GM12891 (cell line): ENCODE data around the gene RBMS3.
"Not testable (repeated sequence)": the region's sequence is repeated elsewhere in the genome, so short reads cannot be mapped to it uniquely, and the experiment has no call there.

Experiments used
- DNase-seq: peaks from one replicate; pipeline ENCODE4 v3.0.0; 2011; ENCODE audit warnings: low spot score; ENCODE audit not compliant: insufficient read length
- FAIRE-seq: peaks from 2 replicates; lab custom pipeline; 2011; peaks lifted over from hg19 to GRCh38; lab: Jason Lieb, UNC
- PAX5 ChIP-seq: IDR thresholded peaks from 2 replicates; pipeline ENCODE4 v1.6.1; 2011; ENCODE audit warnings: low read length, moderate library complexity, mild to moderate bottlenecking; ENCODE audit not compliant: insufficient read depth, severe bottlenecking
- POLR2A ChIP-seq: IDR thresholded peaks from 2 replicates; pipeline ENCODE4 v1.6.1; 2011; ENCODE audit warnings: low read depth, low read length, control low read depth
- POLR2AphosphoS5 ChIP-seq: IDR thresholded peaks from 2 replicates; pipeline ENCODE4 v1.6.1; 2011; ENCODE audit warnings: low read depth, low read length, control low read depth
- POU2F2 ChIP-seq: IDR thresholded peaks from 2 replicates; pipeline ENCODE4 v1.6.1; 2011; ENCODE audit warnings: low read depth, mild to moderate bottlenecking, control low read depth, low read length, moderate library complexity
- SPI1 ChIP-seq: IDR thresholded peaks from 2 replicates; pipeline ENCODE4 v1.6.1; 2011; ENCODE audit warnings: low read depth, low read length, control low read depth
- TAF1 ChIP-seq: IDR thresholded peaks from 2 replicates; pipeline ENCODE4 v1.6.1; 2011; ENCODE audit warnings: low read depth, low read length, control low read depth

RBMS3 gene

GRCh38 chr3:29643034-29643425 is 362.2 kb downstream of the RBMS3 start:
- DNase-seq (no peak), FAIRE-seq (no peak)
- TF ChIP-seq PAX5 = no peak
- no peak for TF ChIP-seq POU2F2
- TF ChIP-seq TAF1 = no peak
- TF ChIP-seq POLR2A = no peak

GRCh38 chr3:29644261-29644660 is 363.4 kb downstream of the RBMS3 start:
- DNase-seq (no peak), FAIRE-seq (no peak)

GRCh38 chr3:29644956-29645636 is 364.2 kb downstream of the RBMS3 start:
- DNase-seq (no peak), FAIRE-seq (no peak)
- TF ChIP-seq POU2F2 = no peak
- no peak for TF ChIP-seq POLR2AphosphoS5
- no peak for TF ChIP-seq SPI1
- no peak for TF ChIP-seq TAF1
- no peak for TF ChIP-seq POLR2A
- no peak for TF ChIP-seq PAX5

More at GRCh38 chr3:29644261-29644660, 363.4 kb downstream of the RBMS3 start:
- no peak for TF ChIP-seq POLR2AphosphoS5
- no peak for TF ChIP-seq POLR2A
- TF ChIP-seq PAX5 = no peak
- no peak for TF ChIP-seq TAF1
- TF ChIP-seq SPI1 = no peak
- TF ChIP-seq POU2F2 = no peak

- DNase-seq = no peak
- TF ChIP-seq POU2F2 (no peak), PAX5 (no peak)
- no peak for FAIRE-seq
Observed at GRCh38 chr3:29646043-29646442, 365.2 kb downstream of the RBMS3 start.

- TF ChIP-seq SPI1 (peak; percentile 81), POLR2AphosphoS5 (no peak)
- DNase-seq = no peak
- FAIRE-seq = no peak
Observed at GRCh38 chr3:29649815-29650547, 369.1 kb downstream of the RBMS3 start.

- TF ChIP-seq SPI1 (no peak), PAX5 (no peak)
- no peak for DNase-seq
- FAIRE-seq = no peak
Observed at GRCh38 chr3:29653680-29654079, 372.8 kb downstream of the RBMS3 start.

GRCh38 chr3:29655015-29655747 is 374.3 kb downstream of the RBMS3 start:
- no peak for DNase-seq
- FAIRE-seq = no peak
- TF ChIP-seq POLR2AphosphoS5 (no peak), TAF1 (no peak), SPI1 (no peak), POLR2A (no peak), PAX5 (no peak), POU2F2 (no peak)

GRCh38 chr3:29665688-29666087 is 384.8 kb downstream of the RBMS3 start:
- TF ChIP-seq SPI1 (no peak), POU2F2 (no peak), PAX5 (no peak), POLR2AphosphoS5 (no peak), POLR2A (no peak), TAF1 (no peak)
- FAIRE-seq = no peak
- no peak for DNase-seq

- FAIRE-seq (no peak), DNase-seq (no peak)
- TF ChIP-seq POLR2A (no peak), POLR2AphosphoS5 (no peak)
Observed at GRCh38 chr3:29668233-29668632, 387.4 kb downstream of the RBMS3 start.

GRCh38 chr3:29668728-29669127 is 387.9 kb downstream of the RBMS3 start:
- TF ChIP-seq TAF1 = no peak
- TF ChIP-seq PAX5 = no peak
- no peak for DNase-seq
- FAIRE-seq = no peak

DNA sequence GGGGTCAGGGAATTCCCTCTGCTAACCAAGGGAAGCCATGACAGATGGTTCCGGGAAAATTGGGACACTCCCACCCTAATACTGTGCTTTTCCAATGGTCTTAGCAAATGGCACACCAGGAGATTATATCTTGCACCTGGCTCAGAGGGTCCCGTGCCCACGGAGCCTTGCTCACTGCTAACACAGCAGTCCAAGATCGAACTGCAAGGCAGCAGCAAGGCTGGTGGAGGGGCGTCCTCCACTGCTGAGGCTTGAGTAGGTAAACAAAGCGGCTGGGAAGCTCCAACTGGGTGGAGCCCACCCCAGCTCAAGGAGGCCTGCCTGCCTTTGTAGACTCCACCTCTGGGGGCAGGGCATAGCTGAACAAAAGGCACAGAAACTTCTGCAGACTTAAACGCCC is 389.6 kb downstream of the RBMS3 start:
- FAIRE-seq = not testable (repeated sequence)

More for the DNA sequence above, 389.6 kb downstream of the RBMS3 start:
- DNase-seq = not testable (repeated sequence)
